GM23338 (cell line): Measurements from ENCODE around the gene AGBL4. TPM values are rescaled to one million over a fixed set of nuclear protein-coding genes. Genes with fewer than 3 reads are reported as not detected.

Experiments used
- ATAC-seq: fragments of 200-7000 bp; cut with Tn5 transposase; 3 replicates; pipeline ENCODE4 v1.9.1; 2020
- DNase-seq: peaks from one replicate; pipeline ENCODE4 v3.0.0-alpha.2; 2015; ENCODE audit warnings: low spot score
- H2AFZ ChIP-seq: fragments of 200-600 bp; sonication (generic); 2 replicates; pipeline ENCODE4 v1.8.0; 2016; ENCODE audit warnings: antibody characterized with exemption, mild to moderate bottlenecking, moderate library complexity
- H3F3A ChIP-seq: fragments of 200-600 bp; sonication (generic); replicated peaks from 2 replicates; pipeline ENCODE4 v1.8.0; 2017; ENCODE audit warnings: antibody characterized with exemption, mixed run types, low read depth
- H3K27ac ChIP-seq: fragments of 200-600 bp; sonication (generic); 2 replicates; pipeline ENCODE4 v1.6.1; 2016; ENCODE audit warnings: low read depth
- H3K27me3 ChIP-seq: fragments of 200-600 bp; sonication (generic); 2 replicates; pipeline ENCODE4 v1.8.0; 2016; ENCODE audit warnings: mild to moderate bottlenecking, mixed run types, moderate library complexity; ENCODE audit not compliant: insufficient read depth
- H3K36me3 ChIP-seq: fragments of 200-600 bp; sonication (generic); 2 replicates; pipeline ENCODE4 v1.8.0; 2016; ENCODE audit warnings: mild to moderate bottlenecking; ENCODE audit not compliant: insufficient read depth
- H3K4me1 ChIP-seq: fragments of 200-600 bp; sonication (generic); 2 replicates; pipeline ENCODE4 v1.8.0; 2016; ENCODE audit warnings: mild to moderate bottlenecking, moderate library complexity; ENCODE audit not compliant: insufficient read depth
- H3K4me2 ChIP-seq: fragments of 200-600 bp; sonication (generic); 2 replicates; pipeline ENCODE4 v1.7.1; 2017; ENCODE audit warnings: mixed run types
- H3K4me3 ChIP-seq: fragments of 200-600 bp; sonication (generic); 2 replicates; pipeline ENCODE4 v1.6.1; 2016; ENCODE audit warnings: mixed run types
- H3K79me2 ChIP-seq: fragments of 200-600 bp; sonication (generic); replicated peaks from 2 replicates; pipeline ENCODE4 v1.8.0; 2017; ENCODE audit warnings: mild to moderate bottlenecking; ENCODE audit not compliant: insufficient read depth
- H3K9me2 ChIP-seq: fragments of 200-600 bp; sonication (generic); 2 replicates; pipeline ENCODE4 v1.8.0; 2017; ENCODE audit not compliant: insufficient read depth
- H4K20me1 ChIP-seq: fragments of 200-600 bp; sonication (generic); replicated peaks from 2 replicates; pipeline ENCODE4 v1.8.0; 2017; ENCODE audit warnings: mild to moderate bottlenecking; ENCODE audit not compliant: insufficient read depth
- H3K27ac Mint-ChIP-seq: 2 replicates; pipeline ENCODE4 v1.8.0; 2020; ENCODE audit warnings: inconsistent platforms, mild to moderate bottlenecking, moderate library complexity, mixed read lengths
- H3K27me3 Mint-ChIP-seq: 3 replicates; pipeline ENCODE4 v1.8.0; 2022; ENCODE audit warnings: low read depth, mild to moderate bottlenecking, moderate library complexity, mixed read lengths, inconsistent platforms; ENCODE audit not compliant: insufficient read depth, poor library complexity
- H3K36me3 Mint-ChIP-seq: 3 replicates; pipeline ENCODE4 v1.8.0; 2021; ENCODE audit warnings: low read depth, mild to moderate bottlenecking, inconsistent platforms, moderate library complexity, mixed read lengths
- H3K4me1 Mint-ChIP-seq: 3 replicates; pipeline ENCODE4 v1.8.0; 2020; ENCODE audit warnings: mild to moderate bottlenecking, inconsistent platforms, mixed read lengths
- H3K4me3 Mint-ChIP-seq: 3 replicates; pipeline ENCODE4 v1.8.0; 2021; ENCODE audit warnings: moderate library complexity, mild to moderate bottlenecking, inconsistent platforms, mixed read lengths
- H3K9me3 Mint-ChIP-seq: 3 replicates; pipeline ENCODE4 v1.8.0; 2020; ENCODE audit warnings: moderate library complexity, mild to moderate bottlenecking, inconsistent platforms, mixed read lengths
- CREB1 ChIP-seq: fragments of 250-450 bp; sonication (Bioruptor Pico); IDR thresholded peaks from 2 replicates; pipeline ENCODE4 v1.5.0; 2020; ENCODE audit warnings: low read depth, mild to moderate bottlenecking, moderate library complexity
- ETS1 ChIP-seq: IDR thresholded peaks from 2 replicates; pipeline ENCODE4 v1.6.1; 2016; ENCODE audit warnings: antibody characterized with exemption
- EZH2 ChIP-seq: fragments of 200-600 bp; sonication (generic); IDR thresholded peaks from one replicate; pipeline ENCODE4 v1.8.0; 2017; ENCODE audit warnings: antibody characterized with exemption, mild to moderate bottlenecking, low read depth; ENCODE audit not compliant: unreplicated experiment
- EZH2phosphoT487 ChIP-seq: fragments of 200-600 bp; sonication (generic); IDR thresholded peaks from one replicate; pipeline ENCODE4 v1.8.1; 2018; ENCODE audit warnings: antibody characterized with exemption; ENCODE audit not compliant: unreplicated experiment
- JUNB ChIP-seq: IDR thresholded peaks from one replicate; pipeline ENCODE4 v1.6.1; 2016; ENCODE audit warnings: antibody characterized with exemption; ENCODE audit not compliant: unreplicated experiment
- NANOG ChIP-seq: IDR thresholded peaks from 2 replicates; pipeline ENCODE4 v1.6.1; 2016; ENCODE audit warnings: antibody characterized with exemption, borderline replicate concordance
- POLR2AphosphoS5 ChIP-seq: IDR thresholded peaks from 2 replicates; pipeline ENCODE4 v1.6.1; 2016; ENCODE audit warnings: antibody characterized with exemption, low read depth
- REST ChIP-seq: IDR thresholded peaks from one replicate; pipeline ENCODE4 v1.6.1; 2018; ENCODE audit warnings: antibody characterized with exemption; ENCODE audit not compliant: unreplicated experiment
- STAT1 ChIP-seq: IDR thresholded peaks from one replicate; pipeline ENCODE4 v1.6.1; 2016; ENCODE audit warnings: antibody characterized with exemption; ENCODE audit not compliant: unreplicated experiment
- ZNF114 ChIP-seq: fragments of 250-450 bp; sonication (Bioruptor Pico); IDR thresholded peaks from 2 replicates; pipeline ENCODE4 v1.5.0; 2020; ENCODE audit warnings: mild to moderate bottlenecking, moderate library complexity
- ZNF331 ChIP-seq: fragments of 250-450 bp; sonication (Bioruptor Pico); IDR thresholded peaks from 2 replicates; pipeline ENCODE4 v1.5.0; 2020; ENCODE audit warnings: low read depth, mild to moderate bottlenecking, moderate library complexity
- ZNF462 ChIP-seq: fragments of 250-450 bp; sonication (Bioruptor Pico); IDR thresholded peaks from 2 replicates; pipeline ENCODE4 v1.5.0; 2020; ENCODE audit warnings: mild to moderate bottlenecking, moderate library complexity
- polyA plus RNA-seq: library from polyadenylated mRNA; unstranded; fragments of >200 nt; fragmentation: Nextera tagmentation; extraction: Ambion mirVana; gene quantifications from 2 replicates; pipeline ENCODE4 v1.2.1, GENCODE V29; 2016
- total RNA-seq: library from RNA; depleted of rRNA; stranded (reverse); fragments of >200 nt; shearing (Covaris generic); gene quantifications from 2 replicates; pipeline ENCODE4 v1.2.3, GENCODE V29; 2014
- TF ChIP-seq, protein P1 (sequence below), 2 experiments: fragments of 200-600 bp in 1 of 2; sonication (generic) in 1 of 2; conservative IDR thresholded peaks; 2 replicates each; pipeline versions ENCODE4 v1.5.1 to v1.6.1; 2016 to 2017; ENCODE audit warnings: antibody characterized with exemption in 2 of 2, low read depth in 2 of 2, mild to moderate bottlenecking in 2 of 2, moderate library complexity in 1 of 2

Gene AGBL4
- total and polyA plus RNA-seq, 2 experiments from 2014 or later: 0.91 to 1.5 TPM

DNA sequence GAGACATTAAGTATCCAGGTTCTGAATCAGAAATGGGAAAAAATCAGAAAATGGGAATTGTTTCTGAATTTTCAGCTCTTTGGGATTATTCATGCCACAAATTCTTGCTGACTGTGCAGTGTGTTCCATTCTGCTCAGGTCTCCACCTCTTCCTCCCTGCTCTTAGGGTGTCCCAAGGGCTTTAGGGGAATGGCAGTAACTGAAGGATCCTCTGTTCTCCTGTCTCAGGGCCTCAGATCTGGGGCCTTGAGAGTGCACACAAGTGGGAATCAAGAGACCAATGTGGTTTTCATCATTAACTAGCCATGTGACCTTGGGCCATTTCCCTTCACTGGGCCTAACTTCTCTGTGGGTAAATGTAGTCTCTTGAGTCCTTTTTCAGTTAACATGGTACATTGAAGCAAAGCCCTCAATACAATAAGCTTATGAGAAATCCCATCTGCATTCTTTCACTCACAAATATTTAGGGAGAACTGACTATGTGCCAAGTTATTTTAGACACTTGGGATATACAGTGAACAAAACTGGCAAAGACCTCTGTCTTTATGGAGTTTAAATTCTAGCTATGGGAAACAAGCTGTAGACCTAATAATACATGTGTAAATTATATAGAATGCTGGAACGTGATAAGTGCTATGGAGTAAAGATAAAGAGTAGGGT, 1476.1 kb downstream of the AGBL4 start:
- no peaks in the 10 kb centered on the region for H3F3A ChIP-seq
- H3K27ac ChIP-seq: no peak overlapping the region
- no peak for DNase-seq
- peaks cover 2% of the 10 kb centered on the region for H3K27me3 Mint-ChIP-seq
- H3K4me3 Mint-ChIP-seq: no peak overlapping the region
- no peak for TF ChIP-seq ETS1
- TF ChIP-seq REST: no peak
- no peak for TF ChIP-seq EZH2
- TF ChIP-seq, protein P1, sequence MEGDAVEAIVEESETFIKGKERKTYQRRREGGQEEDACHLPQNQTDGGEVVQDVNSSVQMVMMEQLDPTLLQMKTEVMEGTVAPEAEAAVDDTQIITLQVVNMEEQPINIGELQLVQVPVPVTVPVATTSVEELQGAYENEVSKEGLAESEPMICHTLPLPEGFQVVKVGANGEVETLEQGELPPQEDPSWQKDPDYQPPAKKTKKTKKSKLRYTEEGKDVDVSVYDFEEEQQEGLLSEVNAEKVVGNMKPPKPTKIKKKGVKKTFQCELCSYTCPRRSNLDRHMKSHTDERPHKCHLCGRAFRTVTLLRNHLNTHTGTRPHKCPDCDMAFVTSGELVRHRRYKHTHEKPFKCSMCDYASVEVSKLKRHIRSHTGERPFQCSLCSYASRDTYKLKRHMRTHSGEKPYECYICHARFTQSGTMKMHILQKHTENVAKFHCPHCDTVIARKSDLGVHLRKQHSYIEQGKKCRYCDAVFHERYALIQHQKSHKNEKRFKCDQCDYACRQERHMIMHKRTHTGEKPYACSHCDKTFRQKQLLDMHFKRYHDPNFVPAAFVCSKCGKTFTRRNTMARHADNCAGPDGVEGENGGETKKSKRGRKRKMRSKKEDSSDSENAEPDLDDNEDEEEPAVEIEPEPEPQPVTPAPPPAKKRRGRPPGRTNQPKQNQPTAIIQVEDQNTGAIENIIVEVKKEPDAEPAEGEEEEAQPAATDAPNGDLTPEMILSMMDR (conservative IDR thresholded peaks at IDR 0.05; ENCODE audit: low read depth in 2 of 2): no peak
- TF ChIP-seq ZNF462: no peak
- no peak for TF ChIP-seq JUNB
- no peak for TF ChIP-seq NANOG
- no peak for TF ChIP-seq ZNF114 (CRISPR knock-in tag)
- no peak for TF ChIP-seq EZH2phosphoT487
- TF ChIP-seq CREB1 (CRISPR knock-in tag): no peak
- no peak for TF ChIP-seq ZNF331 (CRISPR knock-in tag)
- no peak for TF ChIP-seq STAT1
- TF ChIP-seq POLR2AphosphoS5: no peak
- no peak overlapping the region for H3K27ac Mint-ChIP-seq
- no peak overlapping the region for H3K4me2 ChIP-seq
- H3K27me3 ChIP-seq: no peaks in the 10 kb centered on the region
- H3K4me1 ChIP-seq: peaks cover 8% of the 10 kb centered on the region
- no peaks in the 10 kb centered on the region for H3K9me2 ChIP-seq
- no peak for ATAC-seq
- no peak overlapping the region for H3K4me3 ChIP-seq
- no peaks in the 10 kb centered on the region for H4K20me1 ChIP-seq
- H2AFZ ChIP-seq: no peak overlapping the region
- H3K36me3 Mint-ChIP-seq: no peaks in the 10 kb centered on the region
- no peaks in the 10 kb centered on the region; the same call in 2 of the 3 replicates for H3K9me3 Mint-ChIP-seq
- H3K36me3 ChIP-seq: no peaks in the 10 kb centered on the region
- peaks cover 7% of the 10 kb centered on the region for H3K4me1 Mint-ChIP-seq
- H3K79me2 ChIP-seq: no peaks in the 10 kb centered on the region
